OCI-LY3 (cell line): Measurements from ENCODE around the gene RPS6KA2.

Experiments
- H2AFZ ChIP-seq: fragments of 200-600, 300-600 bp; shearing (Covaris generic); 2 replicates; pipeline ENCODE4 v1.6.0; 2014; ENCODE audit warnings: antibody characterized with exemption, low read depth, low read length
- H3K27ac ChIP-seq: fragments of 200-600, 300-600 bp; sonication (generic); 2 replicates; pipeline ENCODE4 v1.5.1; 2014; ENCODE audit warnings: mild to moderate bottlenecking, low read length, moderate library complexity, mixed read lengths
- H3K27me3 ChIP-seq: fragments of 200-600, 300-600 bp; sonication (generic); 2 replicates; pipeline ENCODE4 v1.6.1; 2014; ENCODE audit warnings: low read depth, low read length, mixed read lengths
- H3K36me3 ChIP-seq: fragments of 200-600, 300-600 bp; sonication (generic); replicated peaks from 2 replicates; pipeline ENCODE3; 2014; ENCODE audit warnings: low read depth, low read length, mixed read lengths
- H3K4me1 ChIP-seq: fragments of 300-600, 200-600 bp; sonication (generic); 2 replicates; pipeline ENCODE4 v1.6.1; 2014; ENCODE audit warnings: low read length, mixed read lengths
- H3K4me2 ChIP-seq: fragments of 200-600, 300-600 bp; sonication (generic); 2 replicates; pipeline ENCODE4 v1.6.1; 2014; ENCODE audit warnings: low read length, mixed read lengths
- H3K4me3 ChIP-seq: fragments of 300-600, 200-600 bp; sonication (generic); 2 replicates; pipeline ENCODE4 v1.5.1; 2014; ENCODE audit warnings: antibody characterized with exemption, mild to moderate bottlenecking, low read length, moderate library complexity
- H3K79me2 ChIP-seq: fragments of 300-600, 200-600 bp; shearing (Covaris generic); 2 replicates; pipeline ENCODE4 v1.6.1; 2014; ENCODE audit warnings: mild to moderate bottlenecking, low read length, mixed read lengths
- H3K9ac ChIP-seq: fragments of 300-600, 200-600 bp; shearing (Covaris generic); 2 replicates; pipeline ENCODE4 v1.6.0; 2014; ENCODE audit warnings: mild to moderate bottlenecking, low read length, moderate library complexity
- H3K9me3 ChIP-seq: fragments of 200-600, 300-600 bp; shearing (Covaris generic); 2 replicates; pipeline ENCODE4 v1.6.1; 2014; ENCODE audit warnings: low read length, mixed read lengths; ENCODE audit not compliant: insufficient read depth
- H4K20me1 ChIP-seq: fragments of 200-600, 300-600 bp; sonication (generic); 2 replicates; pipeline ENCODE4 v1.6.1; 2016; ENCODE audit warnings: low read length, mixed read lengths; ENCODE audit not compliant: insufficient read depth
- EZH2phosphoT487 ChIP-seq: fragments of 200-600 bp; shearing (Covaris generic); IDR thresholded peaks from 2 replicates; pipeline ENCODE4 v1.6.1; 2018; ENCODE audit warnings: antibody characterized with exemption, mixed run types, low read depth
- TF ChIP-seq, protein P1 (sequence below): fragments of 200-600, 300-600 bp; sonication (generic); IDR thresholded peaks from 2 replicates; pipeline ENCODE4 v1.5.1; 2014; ENCODE audit warnings: antibody characterized with exemption, low read length, low read depth

The RPS6KA2 gene

DNA sequence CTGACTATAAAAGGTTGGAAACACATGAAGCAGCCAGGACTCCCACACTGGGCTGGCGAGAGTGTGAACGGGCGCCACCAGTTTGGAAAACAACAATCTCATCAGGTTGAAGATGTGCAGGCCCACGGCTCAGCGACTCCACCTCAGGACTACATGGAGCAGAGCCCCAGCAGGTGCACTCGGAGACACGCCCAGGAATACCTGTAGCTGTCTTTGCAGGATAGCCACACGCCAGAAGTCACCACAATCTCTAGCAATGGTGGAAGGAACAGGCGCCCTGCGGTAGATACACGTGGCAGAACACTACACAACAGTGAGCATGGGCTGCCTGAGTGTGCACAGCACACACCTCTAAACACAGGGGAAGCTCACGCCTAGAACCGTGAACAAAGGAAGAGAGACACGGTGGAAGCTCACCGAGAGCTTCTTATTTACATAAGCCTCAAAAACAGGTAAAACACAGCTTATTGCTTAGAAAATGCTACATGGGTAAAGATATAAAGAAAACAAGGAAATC, 28.7 kb upstream of the RPS6KA2 start:
- no peaks in the 10 kb centered on the region for H3K36me3 ChIP-seq
- H3K27me3 ChIP-seq: peaks cover 33% of the 10 kb centered on the region
- H3K4me3 ChIP-seq: no peak overlapping the region
- H3K4me2 ChIP-seq: no peak overlapping the region
- no peak overlapping the region for H3K27ac ChIP-seq
- no peaks in the 10 kb centered on the region for H4K20me1 ChIP-seq
- TF ChIP-seq EZH2phosphoT487: no peak
- TF ChIP-seq, protein P1, sequence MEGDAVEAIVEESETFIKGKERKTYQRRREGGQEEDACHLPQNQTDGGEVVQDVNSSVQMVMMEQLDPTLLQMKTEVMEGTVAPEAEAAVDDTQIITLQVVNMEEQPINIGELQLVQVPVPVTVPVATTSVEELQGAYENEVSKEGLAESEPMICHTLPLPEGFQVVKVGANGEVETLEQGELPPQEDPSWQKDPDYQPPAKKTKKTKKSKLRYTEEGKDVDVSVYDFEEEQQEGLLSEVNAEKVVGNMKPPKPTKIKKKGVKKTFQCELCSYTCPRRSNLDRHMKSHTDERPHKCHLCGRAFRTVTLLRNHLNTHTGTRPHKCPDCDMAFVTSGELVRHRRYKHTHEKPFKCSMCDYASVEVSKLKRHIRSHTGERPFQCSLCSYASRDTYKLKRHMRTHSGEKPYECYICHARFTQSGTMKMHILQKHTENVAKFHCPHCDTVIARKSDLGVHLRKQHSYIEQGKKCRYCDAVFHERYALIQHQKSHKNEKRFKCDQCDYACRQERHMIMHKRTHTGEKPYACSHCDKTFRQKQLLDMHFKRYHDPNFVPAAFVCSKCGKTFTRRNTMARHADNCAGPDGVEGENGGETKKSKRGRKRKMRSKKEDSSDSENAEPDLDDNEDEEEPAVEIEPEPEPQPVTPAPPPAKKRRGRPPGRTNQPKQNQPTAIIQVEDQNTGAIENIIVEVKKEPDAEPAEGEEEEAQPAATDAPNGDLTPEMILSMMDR: no peak
- H3K4me1 ChIP-seq: peaks cover 13% of the 10 kb centered on the region
- no peaks in the 10 kb centered on the region for H3K9me3 ChIP-seq
- H2AFZ ChIP-seq: no peak overlapping the region
- H3K79me2 ChIP-seq: no peaks in the 10 kb centered on the region
- no peak overlapping the region for H3K9ac ChIP-seq

DNA sequence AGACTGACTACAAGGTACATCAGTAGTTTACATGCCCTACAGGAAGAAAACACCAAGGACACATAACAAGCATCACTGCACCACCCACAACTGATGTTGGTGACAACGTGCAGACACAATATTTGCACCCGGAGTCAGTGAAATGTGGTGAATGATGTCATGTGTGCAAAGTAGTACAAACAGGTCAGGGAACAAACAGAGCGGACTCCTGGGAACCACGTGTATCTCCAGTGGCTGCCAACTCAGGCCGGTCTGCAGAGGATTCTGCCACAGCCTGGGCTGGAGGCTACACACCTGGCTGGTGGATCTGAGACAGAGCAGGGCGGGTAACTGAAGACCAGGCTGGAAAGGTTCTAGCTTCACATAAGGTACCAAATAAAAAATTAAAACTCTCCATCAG, 28.2 kb upstream of the RPS6KA2 start:
- no peak for TF ChIP-seq EZH2phosphoT487
- TF ChIP-seq, protein P1: no peak
- Histone ChIP-seq H3K4me3 (no peak overlapping the region), H3K27me3 (peaks cover 33% of the 10 kb centered on the region), H3K27ac (no peak overlapping the region), H3K36me3 (no peaks in the 10 kb centered on the region), H3K4me1 (peaks cover 13% of the 10 kb centered on the region), H3K79me2 (no peaks in the 10 kb centered on the region), H4K20me1 (no peaks in the 10 kb centered on the region), H3K9ac (no peak overlapping the region), H2AFZ (no peak overlapping the region), H3K4me2 (no peak overlapping the region), H3K9me3 (no peaks in the 10 kb centered on the region)

DNA sequence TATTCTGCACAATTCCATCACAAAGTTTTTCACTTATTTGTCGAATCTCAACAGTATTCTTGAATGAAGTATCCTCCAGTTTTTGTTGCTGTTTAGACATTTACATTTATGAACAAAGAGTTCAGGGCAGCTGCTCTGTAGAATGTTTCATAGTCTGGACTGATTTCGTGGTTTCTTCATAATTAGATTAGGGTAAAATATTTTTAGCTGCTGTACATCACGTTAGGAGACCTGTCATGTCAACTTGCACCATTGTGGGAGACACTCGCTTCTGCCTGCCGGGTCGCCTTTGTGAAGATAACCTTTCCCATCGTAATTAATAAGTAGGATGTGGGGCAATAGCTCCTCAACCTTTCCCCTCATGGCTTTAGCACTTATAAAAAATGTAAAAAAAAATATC, 27.5 kb upstream of the RPS6KA2 start:
- no peak overlapping the region for H3K27ac ChIP-seq
- H3K9ac ChIP-seq: no peak overlapping the region
- no peak overlapping the region for H3K4me2 ChIP-seq
- no peak for TF ChIP-seq EZH2phosphoT487
- TF ChIP-seq, protein P1: no peak
- H3K4me3 ChIP-seq: no peak overlapping the region
- H3K27me3 ChIP-seq: peaks cover 33% of the 10 kb centered on the region
- H2AFZ ChIP-seq: no peak overlapping the region
- H3K4me1 ChIP-seq: peaks cover 13% of the 10 kb centered on the region
- no peaks in the 10 kb centered on the region for H3K36me3 ChIP-seq
- no peaks in the 10 kb centered on the region for H4K20me1 ChIP-seq
- no peaks in the 10 kb centered on the region for H3K79me2 ChIP-seq
- H3K9me3 ChIP-seq: no peaks in the 10 kb centered on the region

DNA sequence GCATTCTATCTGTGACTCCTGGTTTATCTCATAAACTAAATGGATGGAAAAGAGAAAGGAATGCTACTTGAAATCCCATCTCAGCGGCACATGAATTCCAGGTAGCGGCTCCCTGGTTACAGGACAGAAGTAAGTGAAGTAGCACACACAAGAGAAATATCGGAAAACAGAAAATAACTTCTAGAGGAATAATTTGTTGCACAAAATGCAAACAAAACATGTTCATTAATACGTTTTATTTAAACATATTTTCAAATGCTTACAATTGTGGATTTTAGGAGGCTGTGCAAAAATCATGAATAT, 26.5 kb upstream of the RPS6KA2 start:
- Histone ChIP-seq H3K4me2 (no peak overlapping the region), H3K36me3 (no peaks in the 10 kb centered on the region), H3K79me2 (no peaks in the 10 kb centered on the region), H3K4me3 (no peak overlapping the region), H2AFZ (no peak overlapping the region), H3K4me1 (peaks cover 13% of the 10 kb centered on the region), H3K9ac (no peak overlapping the region), H3K27ac (no peak overlapping the region), H3K9me3 (no peaks in the 10 kb centered on the region), H3K27me3 (peaks cover 33% of the 10 kb centered on the region), H4K20me1 (no peaks in the 10 kb centered on the region)
- TF ChIP-seq, protein P1: no peak
- no peak for TF ChIP-seq EZH2phosphoT487
